ENCODE data around the gene EGR2. TPM values are rescaled to one million over a fixed set of nuclear protein-coding genes. Genes with fewer than 3 reads are reported as not detected.
A peak's percentile ranks its signal among the peaks of the same experiment; 100 is the strongest.

The EGR2 gene
- total RNA-seq, 1 experiment from 2014 or later = 0.24 TPM

- H3K4me1 ChIP-seq (replicated peaks; ENCODE audit: insufficient read depth) = no peaks in the 10 kb centered on the region
- H3K79me2 ChIP-seq (ENCODE audit: low read depth) = no peaks in the 10 kb centered on the region
- no peak overlapping the region for H3K4me3 ChIP-seq
- H3K9me3 ChIP-seq (ENCODE audit: insufficient read depth, low read depth) = no peaks in the 10 kb centered on the region
- TF ChIP-seq EZH2 (IDR thresholded peaks at IDR 0.05; ENCODE audit: low read depth) = no peak
- TF ChIP-seq CTCF (conservative IDR thresholded peaks at IDR 0.05) = no peak
- H3K27me3 ChIP-seq (ENCODE audit: insufficient read depth, low read depth) = no peaks in the 10 kb centered on the region
- H4K20me1 ChIP-seq (ENCODE audit: insufficient read depth) = no peaks in the 10 kb centered on the region
- POLR2A ChIA-PET (ENCODE audit: unreplicated experiment) = no interaction called here
- DNase-seq = no peak
- no peaks in the 10 kb centered on the region for H3K36me3 ChIP-seq (ENCODE audit: low read depth)
- no TSS peak for BruUV-seq (replicated peaks)
- H3K9me2 ChIP-seq (ENCODE audit: insufficient read depth) = no peaks in the 10 kb centered on the region
- H3K27ac ChIP-seq = no peak overlapping the region
- intact Hi-C loops (cut with micrococcal nuclease; ENCODE audit: unreplicated experiment) = no loop called here
- H3K4me2 ChIP-seq = no peak overlapping the region
- no peak overlapping the region for H2AFZ ChIP-seq
- CTCF ChIA-PET = no interaction called here
- H3F3A ChIP-seq (ENCODE audit: insufficient read depth, low read depth) = no peaks in the 10 kb centered on the region; the same call in 1 of the 2 replicates
These were observed 37.5 kb upstream of the EGR2 start for GRCh38 chr10:62853710-62854109.

- TF ChIP-seq CTCF (conservative IDR thresholded peaks at IDR 0.05) (no peak), EZH2 (IDR thresholded peaks at IDR 0.05; ENCODE audit: low read depth) (no peak)
- ChIA-PET CTCF (no interaction called here), POLR2A (ENCODE audit: unreplicated experiment) (no interaction called here)
- DNase-seq = no peak
- Histone ChIP-seq H3K9me3 (ENCODE audit: insufficient read depth, low read depth) (no peaks in the 10 kb centered on the region), H3K27ac (no peak overlapping the region), H4K20me1 (ENCODE audit: insufficient read depth) (no peaks in the 10 kb centered on the region), H3K79me2 (ENCODE audit: low read depth) (no peaks in the 10 kb centered on the region), H3K27me3 (ENCODE audit: insufficient read depth, low read depth) (no peaks in the 10 kb centered on the region), H3F3A (ENCODE audit: insufficient read depth, low read depth) (no peaks in the 10 kb centered on the region; the same call in 1 of the 2 replicates), H3K4me3 (no peak overlapping the region), H3K9me2 (ENCODE audit: insufficient read depth) (no peaks in the 10 kb centered on the region), H3K36me3 (ENCODE audit: low read depth) (no peaks in the 10 kb centered on the region), H3K4me2 (no peak overlapping the region), H2AFZ (no peak overlapping the region), H3K4me1 (replicated peaks; ENCODE audit: insufficient read depth) (no peaks in the 10 kb centered on the region)
- intact Hi-C loops (cut with micrococcal nuclease; ENCODE audit: unreplicated experiment) = no loop called here
- no TSS peak for BruUV-seq (replicated peaks)
These were observed 37.0 kb upstream of the EGR2 start for GRCh38 chr10:62852961-62853702.

- Histone ChIP-seq H2AFZ (no peak overlapping the region), H3K36me3 (ENCODE audit: low read depth) (no peaks in the 10 kb centered on the region), H3K4me2 (no peak overlapping the region), H3K4me1 (replicated peaks; ENCODE audit: insufficient read depth) (no peaks in the 10 kb centered on the region), H3K9me3 (ENCODE audit: insufficient read depth, low read depth) (no peaks in the 10 kb centered on the region; the same call in 1 of the 2 replicates), H3F3A (ENCODE audit: insufficient read depth, low read depth) (no peaks in the 10 kb centered on the region), H3K4me3 (no peak overlapping the region), H3K9me2 (ENCODE audit: insufficient read depth) (no peaks in the 10 kb centered on the region), H3K27me3 (ENCODE audit: insufficient read depth, low read depth) (no peaks in the 10 kb centered on the region), H3K27ac (no peak overlapping the region), H4K20me1 (ENCODE audit: insufficient read depth) (no peaks in the 10 kb centered on the region), H3K79me2 (ENCODE audit: low read depth) (no peaks in the 10 kb centered on the region)
- DNase-seq = no peak
- TF ChIP-seq EZH2 (IDR thresholded peaks at IDR 0.05; ENCODE audit: low read depth) (no peak), CTCF (conservative IDR thresholded peaks at IDR 0.05) (peak; percentile 37; the same call in 1 of the 2 replicates)
- BruUV-seq (replicated peaks) = no TSS peak
- intact Hi-C loops (cut with micrococcal nuclease; ENCODE audit: unreplicated experiment) = no loop called here
- POLR2A ChIA-PET (ENCODE audit: unreplicated experiment) = no interaction called here
- CTCF ChIA-PET = no interaction called here
These were observed 35.3 kb upstream of the EGR2 start for GRCh38 chr10:62851442-62851841.

Measured in PC-9 (cell line).